ENCODE results near the gene ZNF302. TPM values are rescaled to one million over a fixed set of nuclear protein-coding genes. Genes with fewer than 3 reads are reported as not detected.

ZNF302 gene
- total RNA-seq, 1 donor from 2014 or later: 7.2 TPM

DNA sequence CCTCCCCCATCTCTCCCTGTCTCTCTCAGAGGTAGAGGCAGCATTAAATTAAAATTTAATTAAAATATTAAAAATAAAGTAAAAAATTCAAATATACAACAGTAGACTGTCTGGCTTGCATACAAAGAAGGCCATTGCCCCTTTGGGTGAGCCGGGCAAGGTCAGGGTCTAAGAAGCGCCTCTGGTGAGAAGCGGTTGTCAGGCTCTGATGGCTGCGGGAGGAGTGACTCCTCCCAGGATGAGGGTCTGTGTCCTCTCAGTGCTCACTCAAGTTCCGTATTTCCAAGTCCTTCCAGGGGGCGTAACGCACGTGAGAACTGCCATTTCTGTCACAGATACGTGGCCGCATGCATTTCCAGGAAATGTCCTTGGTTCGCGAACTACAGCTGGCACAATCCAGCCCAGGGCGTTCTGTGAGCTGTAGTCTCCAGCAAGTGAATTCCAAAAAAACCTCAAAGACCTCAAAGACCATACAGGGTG is 55.8 kb downstream of the ZNF302 start:
- no peak for ATAC-seq

DNA sequence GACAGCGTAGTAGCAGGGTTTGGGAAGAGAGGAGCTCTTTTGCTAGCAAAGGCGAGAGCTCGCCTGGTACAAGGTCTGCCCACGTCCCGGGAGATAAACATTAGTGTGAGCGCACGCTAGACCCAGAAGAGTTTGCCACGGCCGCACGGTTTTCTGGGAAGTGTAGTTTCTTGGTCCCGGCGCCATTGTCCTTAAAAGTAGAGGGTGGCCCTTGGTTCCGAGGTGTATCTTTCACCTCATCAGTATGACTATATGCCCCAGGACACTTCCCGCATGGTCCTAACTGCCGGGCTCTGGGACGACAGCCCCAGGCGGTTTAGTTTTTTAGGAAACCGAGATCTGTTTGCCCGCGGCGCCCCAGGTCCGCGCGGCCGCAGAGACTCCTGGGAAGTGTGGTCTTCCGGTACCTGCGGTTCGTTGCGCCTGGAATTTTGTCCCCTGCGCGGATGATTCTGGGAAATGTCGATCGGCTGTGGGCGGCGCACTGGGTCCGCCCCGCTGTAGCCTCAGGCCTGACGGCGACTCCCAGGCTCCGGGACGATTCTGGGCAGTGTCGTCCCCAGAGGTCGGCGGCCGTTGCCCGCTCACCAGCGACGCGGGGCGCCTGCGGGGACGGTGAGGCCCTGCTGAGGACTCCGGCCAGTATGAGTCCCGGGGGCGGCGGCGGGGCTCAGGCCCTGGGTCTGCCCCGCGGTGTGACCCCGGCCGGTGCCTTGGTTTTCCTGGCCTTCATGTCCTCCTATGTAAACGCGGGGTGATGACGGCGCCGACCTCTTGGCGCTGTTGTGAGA is 56.5 kb downstream of the ZNF302 start, which contains the start of gene ZNF181:
Gene ZNF181, plus strand, starts transcription at position 498 of the 791 bp plus-strand sequence. CDS start 795 bp downstream, outside the sequence.
- ATAC-seq: peak; percentile 92

DNA sequence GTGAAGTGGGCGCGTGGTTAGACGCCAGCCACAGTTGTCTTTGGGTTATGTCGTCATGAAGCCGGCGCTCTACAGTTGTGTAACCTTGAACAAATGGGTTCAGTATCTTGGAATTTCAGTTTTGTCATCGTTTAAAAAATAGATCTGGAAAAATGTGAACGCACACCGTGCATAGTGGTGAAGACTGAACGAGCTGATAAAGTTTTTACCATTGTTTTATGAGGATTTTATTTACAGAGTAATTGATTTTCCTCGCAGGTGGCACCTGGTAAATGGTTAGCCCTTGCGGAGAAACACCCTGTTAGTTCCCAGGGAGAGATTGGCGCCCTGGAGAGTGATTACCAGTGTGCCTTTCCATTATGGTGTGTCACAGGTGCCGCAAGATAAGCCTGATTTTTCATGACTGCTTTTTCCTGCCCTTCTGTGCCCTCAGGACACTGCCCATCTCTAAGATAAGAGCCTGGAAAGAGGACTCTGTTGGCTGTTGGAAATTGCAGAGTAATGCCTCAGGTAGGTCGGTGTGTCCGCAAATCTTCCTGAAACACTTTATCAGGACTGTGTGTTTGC is 57.1 kb downstream of the ZNF302 start:
- peak; percentile 80 for ATAC-seq

Other genes starting within 250 kb of the ZNF302 start
- 60.9 TPM for gene UBA2, start 249.3 kb upstream of the ZNF302 start, total RNA-seq
- 2.7 TPM for gene WTIP, start 195.9 kb upstream of the ZNF302 start, total RNA-seq
- gene SCGB2B2, start 519 bp upstream of the ZNF302 start, total RNA-seq: 0.32 TPM
- 3.9 TPM for gene ZNF181, start 56.6 kb downstream of the ZNF302 start, total RNA-seq
- gene ZNF599, start 95.5 kb downstream of the ZNF302 start, total RNA-seq: 2.7 TPM
- 1.4 TPM for gene ZNF30, start 249.2 kb downstream of the ZNF302 start, total RNA-seq